Body of pancreas (tissue), 4 donors: Measurements from ENCODE around the gene GJB6.

Experiments
- POLR2A ChIP-seq, 3 donors: fragments of 450-650 bp; IDR thresholded peaks; one replicate each; pipeline ENCODE4 v1.6.1; 2016; ENCODE audit warnings: antibody characterized with exemption in 3 of 3, mild to moderate bottlenecking in 2 of 3
- TF ChIP-seq, protein P1 (sequence below), 7 experiments: fragments of 450-650 bp in 4 of 7; fragments of 200-600 bp in 3 of 7; sonication (generic) in 3 of 7; IDR thresholded peaks; one replicate each; pipeline ENCODE4 v1.5.1; 2016 to 2019; ENCODE audit warnings: antibody characterized with exemption in 7 of 7

GRCh38 chr13:20227730-20228129, 4.4 kb downstream of the GJB6 start:
- TF ChIP-seq, protein P1, sequence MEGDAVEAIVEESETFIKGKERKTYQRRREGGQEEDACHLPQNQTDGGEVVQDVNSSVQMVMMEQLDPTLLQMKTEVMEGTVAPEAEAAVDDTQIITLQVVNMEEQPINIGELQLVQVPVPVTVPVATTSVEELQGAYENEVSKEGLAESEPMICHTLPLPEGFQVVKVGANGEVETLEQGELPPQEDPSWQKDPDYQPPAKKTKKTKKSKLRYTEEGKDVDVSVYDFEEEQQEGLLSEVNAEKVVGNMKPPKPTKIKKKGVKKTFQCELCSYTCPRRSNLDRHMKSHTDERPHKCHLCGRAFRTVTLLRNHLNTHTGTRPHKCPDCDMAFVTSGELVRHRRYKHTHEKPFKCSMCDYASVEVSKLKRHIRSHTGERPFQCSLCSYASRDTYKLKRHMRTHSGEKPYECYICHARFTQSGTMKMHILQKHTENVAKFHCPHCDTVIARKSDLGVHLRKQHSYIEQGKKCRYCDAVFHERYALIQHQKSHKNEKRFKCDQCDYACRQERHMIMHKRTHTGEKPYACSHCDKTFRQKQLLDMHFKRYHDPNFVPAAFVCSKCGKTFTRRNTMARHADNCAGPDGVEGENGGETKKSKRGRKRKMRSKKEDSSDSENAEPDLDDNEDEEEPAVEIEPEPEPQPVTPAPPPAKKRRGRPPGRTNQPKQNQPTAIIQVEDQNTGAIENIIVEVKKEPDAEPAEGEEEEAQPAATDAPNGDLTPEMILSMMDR (IDR thresholded peaks at IDR 0.05) = no peak
- no peak for TF ChIP-seq POLR2A (IDR thresholded peaks at IDR 0.05)
